Activated CD8-positive, alpha-beta T cell treated with anti-CD3 and anti-CD28 coated beads, Interleukin-2, amount 10 ng/mL, durations not matched to agents 7 days and 5 days (primary cell): ENCODE results near the gene CALB2. TPM values are rescaled to one million over a fixed set of nuclear protein-coding genes. Genes with fewer than 3 reads are reported as not detected.

Experiments
- ATAC-seq: fragments of 150-1000 bp; cut with Tn5 transposase; one replicate; pipeline ENCODE4 v1.10.0; 2021; ENCODE audit warnings: moderate library complexity
- CTCF ChIA-PET: fragments of 350-600 bp; sonication (Branson Sonifier 250); formaldehyde crosslinking; loops from one replicate; lab custom pipeline; 2021; ENCODE audit warnings: antibody characterized with exemption; lab: Charles Lee
- POLR2A ChIA-PET: fragments of 350-600 bp; sonication (Branson Sonifier 250); formaldehyde crosslinking; loops from one replicate; lab custom pipeline; 2021; ENCODE audit warnings: antibody characterized with exemption; lab: Charles Lee
- DNase-seq: peaks from one replicate; pipeline ENCODE4 v3.0.0-alpha.2; 2020
- H3K27ac Mint-ChIP-seq: one replicate; pipeline ENCODE4 v1.8.0; 2021; ENCODE audit warnings: mild to moderate bottlenecking, mixed read lengths
- H3K27me3 Mint-ChIP-seq: one replicate; pipeline ENCODE4 v1.8.0; 2021; ENCODE audit warnings: low read depth, mixed read lengths
- H3K36me3 Mint-ChIP-seq: one replicate; pipeline ENCODE4 v1.8.0; 2021; ENCODE audit warnings: low read depth, mixed read lengths
- H3K4me1 Mint-ChIP-seq: one replicate; pipeline ENCODE4 v1.8.0; 2021; ENCODE audit warnings: low read depth, mixed read lengths
- H3K4me3 Mint-ChIP-seq: one replicate; pipeline ENCODE4 v1.8.0; 2021; ENCODE audit warnings: mild to moderate bottlenecking, mixed read lengths
- H3K9me3 Mint-ChIP-seq: one replicate; pipeline ENCODE4 v1.8.0; 2022; ENCODE audit warnings: mixed read lengths; ENCODE audit not compliant: insufficient read depth
- total RNA-seq, 2 experiments: library from RNA; stranded (reverse); gene quantifications; one replicate each; pipeline ENCODE4 v1.2.3, GENCODE V29; 2021

Gene CALB2
- total RNA-seq, 2 experiments from 2014 or later = not detected

DNA sequence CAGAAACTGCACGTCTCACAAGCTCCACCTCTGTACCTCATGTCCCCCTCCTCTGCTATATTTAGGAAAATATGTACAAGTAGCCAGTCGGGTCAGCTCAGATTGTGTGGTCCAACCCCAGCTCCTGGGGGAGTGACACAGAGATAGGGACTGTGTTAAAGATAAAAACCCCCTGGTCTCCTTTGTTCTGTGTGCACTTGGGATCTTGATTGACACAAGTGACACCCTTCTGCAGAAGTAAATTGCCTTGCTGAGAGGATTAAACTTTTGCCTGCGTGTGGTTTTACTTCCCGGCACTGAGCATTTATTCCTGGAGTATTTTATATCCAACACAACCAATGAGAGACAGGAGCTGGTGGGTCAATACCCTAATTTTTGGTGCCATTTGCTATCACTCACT, 45.8 kb downstream of the CALB2 start:
- ATAC-seq (no peak), DNase-seq (no peak)
- Mint-ChIP-seq H3K27me3 (peaks cover 17% of the 10 kb centered on the region), H3K27ac (no peak overlapping the region), H3K4me3 (no peak overlapping the region), H3K4me1 (peaks cover 24% of the 10 kb centered on the region), H3K9me3 (no peaks in the 10 kb centered on the region), H3K36me3 (no peaks in the 10 kb centered on the region)
- ChIA-PET CTCF (interaction anchor here (1.9 kb wide), 1 partner anchor 8 kb away, joined by 8 read pairs; no protein-coding TSS in a partner anchor), POLR2A (no interaction called here)

DNA sequence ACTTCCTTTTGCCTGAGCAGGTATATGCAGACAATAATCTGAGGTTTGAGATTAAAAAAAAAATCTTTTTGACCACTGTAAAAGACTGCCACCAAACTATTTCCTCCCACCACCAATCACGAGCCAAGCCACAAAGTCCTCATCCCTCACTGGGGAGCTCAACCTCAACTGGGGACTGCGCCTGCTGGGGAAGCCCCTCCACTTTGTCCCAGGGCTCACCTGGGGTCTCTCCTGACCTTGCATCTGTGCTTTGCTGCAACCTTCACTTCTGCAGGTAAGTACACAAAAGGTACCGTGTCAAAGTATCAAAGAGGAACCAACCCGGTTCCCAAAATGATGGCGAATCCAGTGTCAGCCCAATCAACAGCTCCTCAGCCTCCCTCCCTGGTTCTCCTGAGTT, 47.8 kb downstream of the CALB2 start:
- Mint-ChIP-seq H3K4me3 (no peak overlapping the region), H3K4me1 (peaks cover 24% of the 10 kb centered on the region), H3K36me3 (no peaks in the 10 kb centered on the region), H3K27me3 (peaks cover 25% of the 10 kb centered on the region), H3K9me3 (no peaks in the 10 kb centered on the region), H3K27ac (no peak overlapping the region)
- no peak for DNase-seq
- ChIA-PET POLR2A (no interaction called here), CTCF (interaction anchor here (1.5 kb wide), 1 partner anchor 16 kb away, joined by 4 read pairs; no protein-coding TSS in a partner anchor)
- ATAC-seq = no peak

DNA sequence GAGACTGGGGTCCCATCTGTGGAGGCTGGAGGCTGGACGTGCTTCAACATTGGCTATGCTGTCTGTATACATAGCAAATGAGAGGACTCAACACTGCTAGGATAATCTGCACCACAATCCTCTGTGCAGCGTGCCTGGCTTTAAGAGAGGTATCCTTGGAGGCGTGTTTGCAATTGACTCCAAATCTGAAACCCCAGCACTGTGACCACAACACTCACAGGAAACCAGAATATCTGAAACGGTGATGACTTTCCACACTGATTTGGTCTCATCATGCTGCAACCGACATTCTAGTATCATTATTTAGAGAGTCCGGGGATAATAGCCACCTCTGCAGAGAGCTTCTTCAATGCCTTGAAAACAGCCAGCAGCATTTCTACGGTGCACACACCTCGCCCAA, 48.2 kb downstream of the CALB2 start:
- Mint-ChIP-seq H3K9me3 (no peaks in the 10 kb centered on the region), H3K27ac (no peak overlapping the region), H3K4me1 (peaks cover 24% of the 10 kb centered on the region), H3K27me3 (peaks cover 25% of the 10 kb centered on the region), H3K4me3 (no peak overlapping the region), H3K36me3 (no peaks in the 10 kb centered on the region)
- POLR2A ChIA-PET = no interaction called here
- DNase-seq (no peak), ATAC-seq (no peak)
- CTCF ChIA-PET = interaction anchor here (1.5 to 1.8 kb wide), 2 partner anchors 16 to 93 kb away, joined by 4 to 8 read pairs; no protein-coding TSS in a partner anchor

DNA sequence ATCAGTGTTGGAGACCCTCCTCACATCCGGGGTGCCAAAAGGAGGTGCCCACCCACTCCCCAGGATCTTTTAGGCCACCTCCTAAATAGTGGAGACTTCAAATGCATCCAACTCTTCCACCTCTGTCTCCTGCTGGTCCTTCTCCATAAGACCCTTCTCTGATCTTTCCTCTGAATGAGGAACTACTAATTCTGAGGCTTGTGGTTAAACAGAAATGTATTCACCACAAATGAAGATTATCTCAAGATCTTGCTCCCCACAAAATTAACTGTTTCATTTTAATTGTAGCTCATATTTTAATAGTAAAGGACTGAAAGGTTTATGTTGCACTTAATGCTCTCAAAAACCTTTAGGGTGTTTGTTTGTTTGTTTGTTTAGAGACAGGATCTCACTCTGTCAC, 49.2 kb downstream of the CALB2 start:
- ATAC-seq (no peak), DNase-seq (no peak)
- H3K27ac Mint-ChIP-seq = no peak overlapping the region
- H3K36me3 Mint-ChIP-seq = no peaks in the 10 kb centered on the region
- H3K4me3 Mint-ChIP-seq = no peak overlapping the region
- peaks cover 27% of the 10 kb centered on the region for H3K4me1 Mint-ChIP-seq
- H3K9me3 Mint-ChIP-seq = no peaks in the 10 kb centered on the region
- CTCF ChIA-PET = interaction anchor here (1.8 kb wide), 1 partner anchor 92 kb away, joined by 8 read pairs; no protein-coding TSS in a partner anchor
- peaks cover 25% of the 10 kb centered on the region for H3K27me3 Mint-ChIP-seq
- POLR2A ChIA-PET = no interaction called here

GRCh38 chr16:71408536-71408935, 50.0 kb downstream of the CALB2 start:
- peaks cover 29% of the 10 kb centered on the region for H3K4me1 Mint-ChIP-seq
- H3K9me3 Mint-ChIP-seq = no peaks in the 10 kb centered on the region
- H3K36me3 Mint-ChIP-seq = no peaks in the 10 kb centered on the region
- POLR2A ChIA-PET = no interaction called here
- peaks cover 27% of the 10 kb centered on the region for H3K27me3 Mint-ChIP-seq
- DNase-seq (no peak), ATAC-seq (no peak)
- no peak overlapping the region for H3K27ac Mint-ChIP-seq
- no peak overlapping the region for H3K4me3 Mint-ChIP-seq
- CTCF ChIA-PET = no interaction called here

GRCh38 chr16:71409011-71409775, 50.7 kb downstream of the CALB2 start:
- Mint-ChIP-seq H3K36me3 (no peaks in the 10 kb centered on the region), H3K27ac (no peak overlapping the region), H3K4me1 (peaks cover 29% of the 10 kb centered on the region), H3K27me3 (peaks cover 27% of the 10 kb centered on the region), H3K4me3 (no peak overlapping the region), H3K9me3 (no peaks in the 10 kb centered on the region)
- POLR2A ChIA-PET = no interaction called here
- ATAC-seq (no peak), DNase-seq (no peak)
- CTCF ChIA-PET = no interaction called here

GRCh38 chr16:71410146-71410545, 51.6 kb downstream of the CALB2 start:
- peaks cover 29% of the 10 kb centered on the region for H3K4me1 Mint-ChIP-seq
- no peak overlapping the region for H3K27ac Mint-ChIP-seq
- ChIA-PET POLR2A (no interaction called here), CTCF (interaction anchor here (0.9 to 5.3 kb wide), 3 partner anchors 89 to 201 kb away, joined by 3 to 98 read pairs (median 33); no protein-coding TSS in a partner anchor)
- DNase-seq (no peak), ATAC-seq (no peak)
- H3K27me3 Mint-ChIP-seq = peaks cover 24% of the 10 kb centered on the region
- no peak overlapping the region for H3K4me3 Mint-ChIP-seq
- H3K36me3 Mint-ChIP-seq = no peaks in the 10 kb centered on the region
- no peaks in the 10 kb centered on the region for H3K9me3 Mint-ChIP-seq

DNA sequence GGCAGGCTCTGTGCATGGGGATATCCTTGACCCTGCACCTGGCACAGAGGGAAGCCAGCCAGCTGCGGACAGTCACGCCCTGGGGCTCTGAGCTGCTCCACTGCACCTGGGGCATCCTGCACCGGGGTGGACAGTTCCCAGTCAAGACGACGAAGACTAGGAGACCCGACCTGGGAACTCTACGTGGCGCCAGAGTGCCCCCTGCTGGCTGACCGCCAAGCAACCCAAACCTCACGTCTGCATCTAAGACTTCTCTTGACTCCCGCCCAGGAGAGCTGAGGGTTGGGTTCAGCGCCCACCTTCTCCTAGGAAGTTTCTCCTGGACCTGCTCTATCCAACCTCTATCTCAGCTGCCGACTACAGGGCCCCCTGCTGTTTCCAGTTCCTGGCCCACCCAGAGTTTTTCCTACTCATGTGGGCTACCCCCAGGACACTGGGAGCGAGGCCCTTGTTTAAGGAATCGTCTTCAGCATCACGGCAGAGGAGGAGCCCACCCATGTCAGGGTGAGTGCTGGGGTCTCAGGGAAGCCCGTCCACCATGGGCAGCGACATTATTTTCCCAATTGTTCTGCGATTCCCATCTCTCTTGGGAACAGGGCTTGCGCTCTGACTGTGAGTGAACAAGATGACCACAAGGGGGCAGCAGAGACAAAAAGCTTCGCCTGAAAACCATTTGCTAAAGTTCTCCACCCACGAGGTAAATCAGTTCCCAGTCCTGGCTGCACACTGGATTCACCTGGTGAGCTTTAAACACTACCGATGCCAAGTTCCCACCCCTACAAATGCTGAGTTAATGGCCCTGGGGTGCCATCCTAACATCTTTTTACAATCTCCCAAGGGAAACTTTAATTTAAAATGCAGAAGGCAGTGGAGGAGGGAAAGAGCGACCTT, 54.0 kb downstream of the CALB2 start:
- Mint-ChIP-seq H3K27me3 (peaks cover 27% of the 10 kb centered on the region), H3K36me3 (no peaks in the 10 kb centered on the region), H3K4me1 (peaks cover 13% of the 10 kb centered on the region), H3K27ac (no peak overlapping the region), H3K4me3 (no peak overlapping the region), H3K9me3 (no peaks in the 10 kb centered on the region)
- CTCF ChIA-PET = interaction anchor here (0.6 to 5.3 kb wide), 34 partner anchors 8 to 662 kb away, joined by 3 to 98 read pairs (median 4); partner anchors contain the start of gene CHST4
- ATAC-seq (peak; percentile 80), DNase-seq (peak; percentile 77)
- POLR2A ChIA-PET = interaction anchor here (1.4 kb wide), 1 partner anchor 87 kb away, joined by 4 read pairs; no protein-coding TSS in a partner anchor

- H3K9me3 Mint-ChIP-seq = no peaks in the 10 kb centered on the region
- H3K4me3 Mint-ChIP-seq = no peak overlapping the region
- peaks cover 6% of the 10 kb centered on the region for H3K4me1 Mint-ChIP-seq
- no peaks in the 10 kb centered on the region for H3K36me3 Mint-ChIP-seq
- POLR2A ChIA-PET = interaction anchor here (1.4 kb wide), 1 partner anchor 86 kb away, joined by 4 read pairs; no protein-coding TSS in a partner anchor
- CTCF ChIA-PET = interaction anchor here (0.6 to 5.3 kb wide), 29 partner anchors 9 to 662 kb away, joined by 3 to 98 read pairs (median 4); no protein-coding TSS in a partner anchor
- DNase-seq = no peak
- ATAC-seq = no peak
- H3K27ac Mint-ChIP-seq = no peak overlapping the region
- H3K27me3 Mint-ChIP-seq = peaks cover 24% of the 10 kb centered on the region
These were observed 54.8 kb downstream of the CALB2 start for GRCh38 chr16:71413341-71413740.

DNA sequence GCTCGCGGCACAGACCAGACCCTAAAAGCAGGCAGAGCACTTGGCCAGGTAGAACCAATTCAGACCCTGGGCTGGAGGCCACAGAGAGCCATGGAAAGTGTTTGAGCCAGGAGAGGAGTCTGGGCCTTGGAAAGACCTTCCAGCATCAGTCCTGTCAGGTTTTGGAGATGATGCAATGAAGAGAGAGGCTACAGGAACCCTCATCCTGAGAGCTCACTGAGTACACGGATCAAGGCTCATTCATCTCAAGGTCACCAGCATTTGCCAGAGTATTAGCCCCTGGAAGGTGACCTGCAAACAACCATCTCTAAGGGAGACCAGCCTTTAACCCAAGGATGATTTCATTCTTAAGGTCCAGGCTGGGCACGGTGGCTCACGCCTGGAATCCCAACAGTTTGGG, 55.5 kb downstream of the CALB2 start:
- DNase-seq (no peak), ATAC-seq (no peak)
- ChIA-PET POLR2A (no interaction called here), CTCF (interaction anchor here (1.3 to 5.3 kb wide), 3 partner anchors 8 to 124 kb away, joined by 4 to 98 read pairs (median 18); no protein-coding TSS in a partner anchor)
- Mint-ChIP-seq H3K27me3 (peaks cover 25% of the 10 kb centered on the region), H3K4me3 (no peak overlapping the region), H3K36me3 (no peaks in the 10 kb centered on the region), H3K4me1 (peaks cover 6% of the 10 kb centered on the region), H3K9me3 (no peaks in the 10 kb centered on the region), H3K27ac (no peak overlapping the region)

GRCh38 chr16:71421911-71422310, 63.4 kb downstream of the CALB2 start:
- H3K9me3 Mint-ChIP-seq = no peaks in the 10 kb centered on the region
- DNase-seq = peak; percentile 57
- peak; percentile 43 for ATAC-seq
- no peak overlapping the region for H3K27ac Mint-ChIP-seq
- CTCF ChIA-PET = interaction anchor here (0.8 to 1.4 kb wide), 6 partner anchors 9 to 143 kb away, joined by 3 to 18 read pairs (median 4); no protein-coding TSS in a partner anchor
- H3K36me3 Mint-ChIP-seq = no peaks in the 10 kb centered on the region
- H3K4me3 Mint-ChIP-seq = no peak overlapping the region
- peaks cover 6% of the 10 kb centered on the region for H3K4me1 Mint-ChIP-seq
- POLR2A ChIA-PET = no interaction called here
- peaks cover 31% of the 10 kb centered on the region for H3K27me3 Mint-ChIP-seq
